Inflammatory macrophage treated with lipopolysaccharide for 1 hour (primary cell): ENCODE measurements around the gene AVPR1A.

Experiments
- DNase-seq, 2 donors: peaks; one replicate each; pipeline ENCODE4 v3.0.0-alpha.2; 2020 to 2022

The AVPR1A gene

DNA sequence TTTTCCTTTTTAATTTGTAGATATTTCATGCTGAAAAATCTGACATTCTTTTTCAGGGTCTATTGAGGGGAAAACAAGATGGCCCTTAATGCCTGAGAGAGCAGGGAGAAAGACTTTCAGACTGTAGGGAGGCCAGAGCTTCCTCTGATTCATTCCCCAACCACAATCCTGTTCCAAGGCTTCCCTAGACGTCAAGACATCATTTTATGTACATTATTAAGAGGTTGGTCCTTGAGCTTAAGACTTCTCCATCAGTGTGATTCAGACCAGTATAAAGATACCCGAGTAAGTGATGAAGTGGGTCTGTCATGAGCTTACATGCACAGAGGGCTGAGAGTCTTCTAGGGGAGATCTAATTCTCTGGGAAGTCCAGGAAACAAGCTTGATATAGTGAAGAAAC is 57.3 kb downstream of the AVPR1A start:
- no peak for DNase-seq

DNA sequence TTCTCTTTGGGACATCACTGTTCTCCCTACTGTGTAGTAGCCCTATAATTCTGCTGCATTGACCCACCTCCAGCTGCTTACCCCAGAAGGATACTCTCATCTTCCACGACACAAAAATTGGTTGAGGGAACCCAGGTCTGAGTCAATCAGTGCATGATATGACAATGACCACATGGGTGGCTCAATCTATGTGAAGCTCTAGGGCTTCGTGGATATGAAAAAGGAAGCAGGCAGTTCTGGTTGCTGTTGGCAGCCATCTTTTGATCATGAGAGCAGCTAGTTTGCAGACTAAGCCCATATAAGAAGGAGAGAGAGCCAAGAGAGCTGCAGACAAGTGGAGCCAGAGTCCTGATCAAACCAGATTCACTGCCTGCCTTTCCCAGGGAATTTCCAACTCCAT is 57.9 kb downstream of the AVPR1A start:
- no peak for DNase-seq
